ENCODE results near the gene ABLIM1.

DNA sequence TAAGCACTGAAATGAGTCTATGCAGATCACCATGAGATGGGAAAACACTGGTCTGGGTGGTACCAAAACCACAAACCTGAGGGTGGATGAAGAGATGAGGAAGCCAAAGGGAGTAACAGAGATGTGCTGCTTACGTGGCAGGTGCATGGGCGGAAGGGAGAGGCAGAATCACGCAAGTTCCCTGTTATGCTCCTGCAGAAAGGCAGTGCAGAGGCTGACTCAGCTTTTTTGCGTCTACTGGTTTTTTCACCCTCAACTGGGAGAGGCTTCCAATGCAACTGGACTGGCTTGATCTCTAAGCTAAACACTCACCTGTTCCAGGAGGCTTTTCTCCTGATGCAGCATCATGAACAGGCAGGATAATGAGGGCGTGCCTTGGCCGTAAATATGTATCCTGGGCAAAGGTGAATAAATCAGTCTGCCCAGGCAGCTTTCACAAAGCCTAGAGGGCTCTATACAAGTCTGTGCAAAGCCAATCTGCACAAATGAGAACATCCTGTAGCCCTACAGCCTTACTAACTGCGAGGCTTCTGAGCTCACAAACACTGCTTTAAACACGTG is 158.4 kb downstream of the ABLIM1 start:
- TF ChIP-seq, protein P1, sequence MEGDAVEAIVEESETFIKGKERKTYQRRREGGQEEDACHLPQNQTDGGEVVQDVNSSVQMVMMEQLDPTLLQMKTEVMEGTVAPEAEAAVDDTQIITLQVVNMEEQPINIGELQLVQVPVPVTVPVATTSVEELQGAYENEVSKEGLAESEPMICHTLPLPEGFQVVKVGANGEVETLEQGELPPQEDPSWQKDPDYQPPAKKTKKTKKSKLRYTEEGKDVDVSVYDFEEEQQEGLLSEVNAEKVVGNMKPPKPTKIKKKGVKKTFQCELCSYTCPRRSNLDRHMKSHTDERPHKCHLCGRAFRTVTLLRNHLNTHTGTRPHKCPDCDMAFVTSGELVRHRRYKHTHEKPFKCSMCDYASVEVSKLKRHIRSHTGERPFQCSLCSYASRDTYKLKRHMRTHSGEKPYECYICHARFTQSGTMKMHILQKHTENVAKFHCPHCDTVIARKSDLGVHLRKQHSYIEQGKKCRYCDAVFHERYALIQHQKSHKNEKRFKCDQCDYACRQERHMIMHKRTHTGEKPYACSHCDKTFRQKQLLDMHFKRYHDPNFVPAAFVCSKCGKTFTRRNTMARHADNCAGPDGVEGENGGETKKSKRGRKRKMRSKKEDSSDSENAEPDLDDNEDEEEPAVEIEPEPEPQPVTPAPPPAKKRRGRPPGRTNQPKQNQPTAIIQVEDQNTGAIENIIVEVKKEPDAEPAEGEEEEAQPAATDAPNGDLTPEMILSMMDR (IDR thresholded peaks at IDR 0.05): no peak
- TF ChIP-seq POLR2A (IDR thresholded peaks at IDR 0.05) (no peak), POLR2AphosphoS5 (IDR thresholded peaks at IDR 0.05) (no peak), EP300 (IDR thresholded peaks at IDR 0.05) (no peak)
